GM18507 (cell line): ENCODE results near the gene NPPC.
"Not testable (repeated sequence)": the region's sequence is repeated elsewhere in the genome, so short reads cannot be mapped to it uniquely, and the experiment has no call there.

Source experiments
- DNase-seq: peaks from one replicate; pipeline ENCODE4 v3.0.0; 2011; ENCODE audit warnings: low read depth; ENCODE audit not compliant: insufficient read length; ENCODE audit errors: extremely low spot score
- FAIRE-seq: peaks from 2 replicates; lab custom pipeline; 2011; peaks lifted over from hg19 to GRCh38; lab: Jason Lieb, UNC

The NPPC gene

DNA sequence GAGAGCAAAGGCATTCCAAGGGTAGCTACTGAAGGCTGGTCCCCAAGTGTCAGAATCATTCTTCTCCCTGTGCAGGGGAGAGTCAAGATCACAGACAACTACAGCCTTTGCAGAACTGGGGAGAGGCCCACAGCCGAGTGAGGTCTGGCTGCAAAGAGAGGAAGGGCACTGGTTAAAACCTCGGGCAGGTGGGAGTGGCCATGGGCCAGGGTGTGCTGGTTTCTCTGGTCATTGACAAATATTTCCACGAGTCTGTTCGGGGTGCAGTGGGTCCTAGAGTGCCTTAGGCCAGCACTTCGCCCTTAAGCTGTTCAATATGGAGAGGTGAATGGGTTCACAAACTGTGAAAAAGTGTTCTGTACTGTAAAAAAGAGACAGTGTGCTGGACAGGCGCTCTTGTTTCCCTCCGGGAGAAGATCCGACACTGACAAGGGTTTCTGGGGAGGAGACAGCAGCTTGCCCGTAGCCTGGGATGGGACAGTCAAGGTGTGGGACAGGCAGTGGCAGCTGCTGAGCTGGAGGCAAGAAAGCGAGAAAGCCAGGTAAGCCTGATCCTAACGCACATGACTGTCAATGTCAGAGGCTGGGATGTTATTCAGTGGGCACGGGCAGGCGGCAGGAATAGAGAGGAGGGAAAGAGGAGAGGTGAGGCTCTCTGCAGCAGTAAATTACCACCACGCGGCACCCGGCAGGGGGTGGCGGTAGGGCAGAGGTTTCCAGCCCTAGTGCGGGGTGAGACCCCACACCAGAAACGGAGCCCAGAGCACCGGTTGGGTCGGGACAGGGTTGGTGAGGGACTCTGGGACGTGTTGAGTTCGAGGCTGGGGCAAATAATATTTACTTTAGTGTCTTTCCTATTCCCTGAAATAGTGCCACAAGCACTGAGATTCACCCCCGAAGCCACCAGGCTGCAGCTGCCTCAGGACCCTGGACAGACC lies 2.0 kb downstream of the NPPC start:
- DNase-seq (no peak), FAIRE-seq (no peak)

DNA sequence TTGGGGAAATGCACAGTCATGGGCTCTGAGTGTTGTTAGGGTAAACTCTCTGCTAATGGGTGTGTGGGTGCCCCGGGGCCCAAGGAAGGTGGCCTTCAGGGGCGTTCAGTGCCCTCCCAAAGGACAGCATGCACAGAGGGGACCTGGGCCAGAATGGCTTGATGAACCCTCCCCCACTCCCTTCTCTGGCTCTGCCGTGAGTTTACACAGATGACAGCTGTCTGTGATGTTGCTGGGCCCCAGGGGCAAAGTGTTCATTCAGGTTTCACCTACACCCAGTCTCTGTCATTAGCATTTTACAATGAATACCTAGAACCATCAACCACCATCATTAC lies 3.2 kb downstream of the NPPC start:
- no peak for FAIRE-seq
- DNase-seq, result no peak

DNA sequence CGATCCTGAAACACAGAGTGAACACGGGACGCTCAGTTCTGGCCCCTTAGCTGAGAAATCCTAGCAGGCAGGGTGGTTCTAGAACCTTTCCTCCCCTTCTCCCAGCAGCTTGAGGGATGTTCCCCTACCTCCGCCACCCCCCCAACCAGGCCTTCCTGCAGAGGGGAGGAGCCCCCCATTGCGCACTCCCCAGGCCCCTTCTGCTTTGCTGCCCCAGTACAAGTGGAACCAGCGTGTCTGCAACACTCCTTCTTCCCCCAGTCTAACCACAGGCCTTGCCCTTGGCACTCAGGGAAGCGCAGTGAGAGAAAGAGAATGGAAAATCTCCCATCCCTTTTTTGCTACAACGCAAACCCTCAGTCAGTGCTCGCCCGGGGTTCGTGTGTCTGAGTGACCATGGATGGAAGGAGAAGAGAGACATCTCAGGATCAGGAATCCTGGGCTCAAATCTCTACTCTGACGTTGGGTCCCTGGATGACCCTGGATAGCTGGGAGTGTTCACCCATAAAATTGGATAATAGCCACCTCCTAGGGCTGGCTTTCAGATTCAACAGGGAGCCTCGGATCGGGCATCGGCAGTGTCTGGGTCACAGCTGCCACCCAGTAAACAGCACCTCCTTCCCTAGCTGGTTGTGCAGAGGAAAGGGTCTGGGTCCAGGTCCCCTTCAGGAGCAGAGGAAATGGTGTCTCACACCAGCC lies 3.7 kb downstream of the NPPC start:
- no peak for DNase-seq
- no peak for FAIRE-seq

DNA sequence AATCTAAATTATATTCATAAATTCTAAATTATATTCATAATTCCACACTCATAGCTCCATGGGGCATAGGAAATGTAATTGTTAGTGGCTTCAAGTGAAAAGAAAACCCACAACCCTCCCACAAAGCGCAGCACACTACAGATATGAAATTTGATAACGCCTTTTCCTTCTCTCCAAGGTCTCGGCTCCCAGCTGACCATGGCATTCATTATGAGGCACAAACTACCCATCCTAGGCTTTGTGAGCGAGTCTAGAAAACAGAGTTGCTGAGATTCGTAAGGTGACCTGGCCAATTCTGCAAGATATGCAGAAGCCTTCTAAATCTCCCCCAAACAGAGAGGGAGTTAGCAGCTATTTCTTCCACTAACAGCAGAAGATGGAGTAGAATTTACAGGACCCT lies 5.4 kb downstream of the NPPC start:
- no peak for DNase-seq
- FAIRE-seq, result no peak

DNA sequence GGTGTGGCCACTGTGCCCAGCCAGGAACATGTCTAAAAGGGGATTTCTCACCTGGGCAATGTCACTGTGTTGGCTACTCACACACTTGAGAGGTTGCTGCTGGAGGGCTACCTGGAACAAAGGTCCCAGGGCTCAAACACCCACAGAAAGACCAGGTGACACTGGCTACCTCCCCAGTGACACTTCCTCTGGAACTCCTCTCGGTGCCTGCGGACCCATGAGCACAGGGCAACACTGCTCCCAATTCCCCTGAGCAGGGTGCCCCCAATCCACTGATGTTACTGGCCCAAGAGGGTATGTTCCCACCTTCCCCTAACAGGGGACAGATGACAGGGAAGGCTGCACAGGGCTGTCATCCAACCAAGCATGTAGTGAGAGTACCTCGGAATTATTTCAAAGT lies 5.8 kb downstream of the NPPC start:
- FAIRE-seq, result no peak
- DNase-seq, result no peak

DNA sequence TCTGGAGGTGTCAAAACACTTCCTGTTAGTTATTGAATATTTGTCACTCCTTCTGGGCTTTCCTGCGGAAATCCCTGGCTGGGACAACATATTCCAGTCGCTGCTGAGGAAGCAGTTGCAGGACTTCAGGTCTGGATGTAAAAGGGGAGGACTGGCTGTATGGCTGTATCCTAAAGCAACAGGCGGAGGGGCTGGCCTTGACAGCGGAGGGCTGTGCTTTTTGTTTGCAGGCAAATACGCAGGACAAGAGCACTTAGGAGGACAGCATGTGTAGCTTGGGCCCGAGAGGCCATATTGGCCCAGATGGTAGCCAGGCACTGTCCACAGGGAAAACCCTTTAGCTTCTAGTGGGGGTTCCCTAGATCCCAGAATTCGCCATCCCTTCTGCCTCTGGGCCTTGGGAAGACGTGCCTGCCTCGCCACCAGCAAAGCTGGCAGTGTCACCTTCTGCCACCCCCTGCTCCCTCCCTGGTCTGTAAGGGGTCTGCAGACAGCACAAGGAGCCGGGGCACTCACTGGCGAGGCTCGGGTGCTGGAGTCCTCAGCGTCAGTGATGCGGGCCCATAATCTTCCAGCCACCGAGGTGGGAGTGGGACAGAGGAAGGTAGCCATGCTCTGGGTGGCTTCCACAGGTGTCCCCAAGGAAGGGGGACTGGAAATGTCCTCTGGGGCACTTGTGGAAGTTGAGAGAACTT lies 6.7 kb downstream of the NPPC start:
- FAIRE-seq, result no peak
- DNase-seq, result no peak

DNA sequence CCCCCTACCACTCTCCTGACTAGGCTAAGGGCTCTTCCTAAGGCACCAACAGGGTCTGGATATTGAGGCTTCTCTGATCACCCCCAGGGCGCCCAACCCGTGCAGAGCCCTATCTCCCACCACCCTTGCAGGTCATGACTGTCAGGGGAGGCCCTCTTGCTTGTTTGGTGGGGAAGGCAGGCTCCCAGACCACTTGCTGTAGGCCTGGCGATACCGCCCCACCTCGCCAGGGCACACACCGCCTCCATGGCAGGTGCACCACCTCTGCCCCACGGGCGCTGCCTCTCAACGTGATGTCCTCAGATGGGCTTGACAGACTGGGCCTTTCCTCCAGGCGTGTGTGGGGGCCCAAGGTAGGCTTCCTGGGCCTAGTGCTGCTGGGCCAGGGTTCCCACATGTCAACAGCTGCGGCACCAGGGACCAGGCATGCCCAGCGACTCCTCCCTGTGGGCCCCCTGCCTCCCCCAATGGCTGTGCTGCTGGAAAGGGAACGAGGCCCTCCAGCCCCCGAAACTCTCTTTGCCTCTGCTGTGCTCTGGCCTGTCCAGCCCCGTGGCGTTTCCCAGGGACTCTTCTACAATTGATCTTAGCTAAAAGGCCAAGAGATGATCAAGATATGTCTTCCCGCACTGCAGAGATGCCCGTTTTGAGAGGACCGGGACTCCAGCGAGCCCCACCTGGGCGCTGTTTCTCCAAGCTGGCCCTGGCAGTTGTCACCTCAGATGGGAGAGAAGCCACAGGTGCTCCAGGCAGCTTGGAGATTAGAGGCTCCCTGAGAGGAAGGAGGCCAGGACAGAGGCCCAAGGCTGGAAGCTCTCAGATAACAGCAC lies 7.5 kb downstream of the NPPC start:
- no peak for FAIRE-seq
- DNase-seq, result no peak

DNA sequence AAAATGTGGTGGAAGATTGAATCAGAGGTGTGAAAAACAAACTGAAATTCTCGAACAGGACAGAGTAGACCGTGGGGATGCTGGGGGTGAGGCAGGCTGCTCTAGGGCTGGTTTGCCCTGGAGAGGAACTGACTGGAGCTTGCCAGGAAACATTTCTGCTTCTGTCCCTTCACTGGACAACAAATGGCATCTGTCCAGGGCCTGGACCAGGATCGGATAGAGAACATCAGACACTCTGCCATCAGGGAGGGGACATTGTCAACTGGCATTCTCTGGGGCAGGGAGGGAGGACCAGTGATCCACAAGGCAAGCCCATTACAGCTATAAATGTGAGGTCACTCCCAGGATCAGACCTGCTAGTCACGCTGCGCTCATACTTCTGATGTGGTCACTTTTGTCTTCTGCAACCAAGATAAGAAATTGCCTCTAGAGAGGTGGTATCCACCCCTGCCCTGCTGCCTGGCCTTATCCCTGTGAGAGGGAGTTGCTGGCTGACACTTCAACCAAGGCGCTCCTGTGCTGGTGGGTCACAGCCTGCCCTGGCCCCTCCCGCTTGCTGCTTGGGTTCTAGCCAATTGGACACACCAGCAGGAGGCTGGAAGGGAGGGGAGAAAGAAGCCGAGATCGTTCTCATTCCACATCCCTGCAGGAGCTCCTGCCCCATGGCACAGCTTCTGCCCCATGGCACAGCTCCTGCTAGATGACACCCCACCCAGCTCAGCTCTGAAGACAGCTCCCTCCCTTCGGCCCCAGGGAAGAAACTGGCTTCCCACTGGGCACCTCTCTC lies 8.7 kb downstream of the NPPC start:
- DNase-seq, result no peak
- FAIRE-seq, result no peak

DNA sequence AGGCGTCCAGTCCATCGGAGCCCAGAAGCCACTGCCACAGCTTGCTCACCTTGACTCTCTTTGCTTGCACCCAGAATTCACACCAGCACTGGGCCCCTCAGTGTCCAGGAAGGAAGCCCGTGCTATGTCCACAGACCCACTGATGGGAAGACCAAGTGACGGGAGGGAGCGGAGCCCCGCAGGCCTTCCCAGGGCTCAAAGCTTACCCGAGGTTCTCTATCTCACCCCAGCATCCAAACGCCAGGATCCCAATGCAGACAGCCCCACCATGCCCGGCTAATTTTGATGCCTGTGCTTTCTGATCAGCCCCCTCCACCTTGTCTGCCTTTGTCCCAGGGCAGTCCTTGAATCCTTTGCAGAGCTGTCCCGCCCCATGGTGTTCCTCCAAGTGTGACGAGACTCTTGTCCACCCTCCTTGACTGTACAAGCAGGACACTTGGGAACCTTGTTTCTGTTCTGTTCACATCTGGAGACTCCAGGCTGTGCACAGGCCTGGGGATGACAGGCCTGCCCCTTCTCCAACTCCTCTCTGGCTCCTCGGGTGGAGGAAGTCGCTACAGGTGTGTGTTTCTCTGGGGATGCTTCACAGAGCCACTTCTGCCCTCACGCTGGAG lies 12.0 kb downstream of the NPPC start:
- FAIRE-seq (no peak), DNase-seq (no peak)

DNA sequence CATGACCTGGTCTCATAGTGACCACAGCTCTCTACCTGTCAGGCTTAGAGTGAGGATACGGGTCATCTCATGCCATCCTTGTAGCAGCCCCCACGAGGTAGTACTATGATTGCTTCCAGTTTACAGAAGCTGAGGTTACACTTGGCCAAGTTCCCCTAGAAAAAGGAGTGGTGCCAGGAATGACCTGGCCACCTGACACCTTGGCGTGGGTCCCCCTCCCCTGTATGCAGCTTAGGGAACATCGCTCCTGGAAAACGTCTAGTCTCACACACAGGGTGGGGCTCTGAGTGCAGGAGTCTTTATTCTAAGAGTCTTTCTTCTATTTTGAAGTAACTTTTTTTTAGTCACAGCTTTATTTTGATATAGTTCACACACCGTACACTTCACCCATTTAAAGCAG lies 14.8 kb downstream of the NPPC start:
- DNase-seq (no peak), FAIRE-seq (no peak)

DNA sequence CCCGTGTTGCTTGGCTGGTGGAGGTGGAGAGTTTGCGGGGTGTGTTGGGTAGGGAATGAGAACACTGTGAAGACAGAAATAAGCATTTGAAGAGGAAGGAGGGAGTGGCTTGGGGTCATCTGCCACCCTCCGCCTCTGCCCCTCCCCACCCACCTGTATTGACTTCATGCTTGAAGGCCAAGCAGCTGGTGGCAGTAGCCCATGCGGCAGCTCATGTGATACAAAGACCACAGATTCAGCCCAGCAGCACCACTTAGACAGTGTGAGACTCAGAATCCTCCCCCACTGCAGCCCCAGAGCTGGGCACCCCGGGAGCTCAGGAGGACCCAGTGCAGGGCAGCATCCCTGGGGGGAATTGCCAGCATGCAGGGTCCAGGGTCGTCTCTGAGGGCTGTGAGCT lies 15.4 kb downstream of the NPPC start:
- FAIRE-seq (no peak), DNase-seq (no peak)

DNA sequence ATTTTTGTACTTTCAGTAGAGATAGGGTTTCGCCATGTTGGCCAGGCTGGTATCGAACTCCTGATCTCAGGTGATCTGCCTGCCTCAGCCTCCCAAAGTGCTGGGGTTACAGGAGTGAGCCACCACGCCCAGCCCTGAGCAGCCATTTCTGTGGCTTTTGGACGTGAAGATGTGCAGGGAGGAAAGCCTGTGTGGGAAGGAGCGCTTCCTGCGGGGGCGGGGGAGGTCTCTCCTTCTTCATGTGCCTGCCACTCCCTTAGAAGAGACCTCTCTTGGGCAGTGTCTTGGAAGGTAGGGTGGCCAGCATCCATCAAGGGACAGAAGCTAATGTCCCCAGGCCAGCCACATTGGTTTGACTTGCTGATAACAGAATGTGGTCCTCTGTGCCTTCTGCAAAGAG lies 16.0 kb downstream of the NPPC start:
- not testable (repeated sequence) for FAIRE-seq, DNase-seq

DNA sequence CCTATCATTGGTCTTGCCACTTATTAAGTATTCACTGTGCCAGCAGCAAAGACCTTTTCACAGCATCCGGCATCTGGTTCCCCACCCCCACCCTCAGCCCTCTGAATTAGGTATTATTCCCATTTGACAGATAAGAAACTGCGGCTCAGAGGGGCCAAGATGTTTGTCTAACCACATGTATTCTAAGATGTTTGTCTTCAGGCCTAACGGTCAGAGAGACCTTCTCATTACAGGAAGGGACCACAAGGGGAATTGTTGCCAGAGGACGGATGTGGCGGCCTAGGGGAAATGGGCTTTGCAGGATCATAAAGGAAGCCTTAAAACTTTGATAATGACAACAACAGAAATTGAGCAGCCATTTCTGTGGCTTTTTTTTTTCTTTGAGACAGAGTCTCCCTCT lies 16.6 kb downstream of the NPPC start:
- DNase-seq (no peak), FAIRE-seq (no peak)

DNA sequence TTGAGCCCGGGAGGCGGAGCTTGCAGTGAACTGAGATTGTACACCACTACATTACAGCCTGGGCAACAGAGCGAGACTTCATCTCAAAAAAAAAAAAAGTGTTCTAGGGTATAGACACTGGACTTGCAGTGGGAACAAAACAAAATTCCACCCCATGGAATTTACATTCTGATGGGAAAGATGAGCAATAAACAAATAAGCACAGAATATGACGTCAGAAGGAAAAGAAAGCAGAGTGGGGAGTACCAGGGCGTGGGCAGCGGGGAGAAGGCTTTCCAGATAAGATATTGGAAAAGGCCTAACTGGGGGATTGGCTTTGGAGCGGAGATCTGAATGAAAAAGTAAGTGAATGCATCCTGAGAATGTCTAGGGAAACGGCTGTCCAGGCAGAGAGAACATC lies 17.6 kb downstream of the NPPC start:
- DNase-seq (no peak), FAIRE-seq (no peak)

DNA sequence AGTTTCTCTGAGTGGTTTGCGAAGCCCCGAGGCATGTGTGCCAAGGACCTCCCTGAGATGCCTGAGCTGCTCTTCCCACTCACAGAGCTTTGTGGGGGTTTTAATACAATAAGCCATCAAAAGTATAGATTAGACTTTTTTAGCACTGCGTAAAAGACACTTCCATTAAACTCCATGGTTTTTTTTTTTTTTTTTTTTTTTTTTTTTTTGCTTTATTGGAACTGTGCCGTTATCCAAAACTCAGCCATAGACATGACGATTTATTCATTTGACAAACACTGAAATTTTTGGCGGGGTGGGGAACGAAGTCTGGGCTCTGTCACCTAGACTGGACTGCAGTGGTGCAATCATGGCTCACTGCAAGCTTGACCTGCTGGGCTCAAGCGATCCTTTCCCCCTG lies 18.4 kb downstream of the NPPC start:
- no peak for FAIRE-seq

DNA sequence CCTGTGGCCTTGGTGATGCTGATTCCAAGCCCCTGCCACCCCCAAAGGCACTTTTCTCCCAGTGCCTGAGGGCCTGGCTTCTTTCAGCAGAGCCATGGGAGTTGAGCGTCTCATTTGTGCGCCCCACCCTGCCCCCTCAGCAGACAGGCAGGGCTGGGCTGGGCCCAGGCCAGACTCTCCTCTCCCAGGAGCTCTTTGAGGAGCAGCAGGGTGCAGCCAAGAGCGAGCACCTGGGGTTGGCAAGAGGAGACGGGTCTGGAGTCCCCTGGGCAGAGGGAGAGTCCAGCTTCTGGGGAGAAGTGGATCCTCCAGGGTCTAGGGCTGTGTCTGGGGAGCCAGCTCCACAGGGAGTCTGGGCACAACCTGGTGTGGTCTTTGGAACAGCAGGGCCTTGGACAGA lies 21.2 kb downstream of the NPPC start:
- DNase-seq, result no peak

More for the DNA sequence above, 18.4 kb downstream of the NPPC start:
- no peak for DNase-seq

DNA sequence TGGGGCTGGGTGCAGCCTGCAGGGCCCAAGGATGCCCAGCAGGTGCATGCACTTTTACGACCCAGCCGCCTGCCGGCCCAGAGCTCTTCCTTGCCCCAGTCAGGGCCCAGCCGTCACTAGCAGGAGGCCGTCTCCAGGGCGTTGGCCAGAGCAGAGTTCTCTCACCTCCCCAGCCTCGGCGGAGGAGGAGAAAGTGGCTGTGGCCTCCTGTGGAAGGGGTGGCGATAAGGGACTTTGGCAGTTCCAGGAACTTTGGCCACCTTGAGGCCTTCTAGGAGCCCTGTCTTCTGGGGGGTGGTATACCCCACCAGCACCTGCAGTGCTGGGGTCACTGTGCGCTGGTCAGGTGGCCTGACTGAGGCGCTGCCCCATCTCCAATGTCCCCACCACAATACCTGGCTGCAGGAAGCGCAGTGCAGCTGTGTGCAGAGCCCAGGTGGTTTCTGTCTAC lies 22.0 kb downstream of the NPPC start:
- DNase-seq (no peak), FAIRE-seq (no peak)

More for the DNA sequence above, 21.2 kb downstream of the NPPC start:
- FAIRE-seq, result no peak

DNA sequence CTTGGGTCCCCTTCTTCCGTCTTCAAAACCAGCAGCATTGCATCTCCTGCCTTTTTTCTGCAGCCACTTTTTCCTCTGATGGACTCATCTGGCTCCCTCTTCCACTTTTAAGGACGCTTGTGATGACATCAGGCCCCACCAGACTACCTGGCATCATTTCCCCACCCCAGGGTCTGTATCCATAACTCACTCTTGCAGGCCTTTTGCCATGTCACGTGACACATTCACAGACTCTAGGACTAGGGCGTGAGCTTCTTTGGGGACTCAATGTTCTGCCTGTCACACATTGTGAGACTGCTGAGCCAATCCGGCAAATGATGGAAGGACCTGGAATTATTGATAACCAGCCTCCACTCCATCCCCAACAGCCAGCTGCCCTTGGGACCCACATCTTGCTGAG lies 23.6 kb downstream of the NPPC start:
- FAIRE-seq (no peak), DNase-seq (no peak)
